Measurements from ENCODE around the gene KIRREL3. TPM values are rescaled to one million over a fixed set of nuclear protein-coding genes. Genes with fewer than 3 reads are reported as not detected.

KIRREL3 gene
- polyA plus RNA-seq, 1 of the 3 experiments (the other 2 are of a cell fraction) = 3.7 TPM

DNA sequence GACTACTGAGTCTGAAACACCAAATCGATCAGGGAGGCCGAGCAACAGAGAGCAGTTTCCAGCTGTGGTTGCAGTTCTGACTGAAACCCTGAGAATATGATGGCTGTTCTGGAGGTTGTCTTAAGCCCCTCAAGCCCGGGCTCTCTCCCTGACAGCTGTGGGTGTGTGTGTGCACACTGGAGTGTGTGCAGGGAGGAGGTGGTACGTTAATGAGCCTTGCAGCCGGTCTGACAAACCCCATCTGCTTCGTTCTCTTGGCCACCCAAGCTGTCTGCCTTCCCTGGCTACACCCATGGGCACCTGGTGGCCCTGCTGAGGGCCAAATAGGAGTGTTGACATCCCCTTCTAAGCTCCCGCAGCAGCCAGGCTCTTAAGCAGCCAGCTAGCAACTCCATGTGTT, 189.8 kb downstream of the KIRREL3 start:
- DNase-seq = no peak
- Histone ChIP-seq H3K9me3 (no peaks in the 10 kb centered on the region), H3K36me3 (replicated peaks in 1 of 2; ENCODE audit: control insufficient read depth in 1 of 2, insufficient read depth in 2 of 2, low read length in 1 of 2) (no peaks in the 10 kb centered on the region), H3K4me1 (ENCODE audit: control insufficient read depth in 1 of 2, insufficient read depth in 2 of 2, low read depth in 1 of 2, low read length in 1 of 2) (no peaks in the 10 kb centered on the region; a peak in 1 of 4 replicates), H3K9ac (no peak overlapping the region), H3K4me3 (ENCODE audit: low read depth in 2 of 2, low read length in 1 of 2) (no peak overlapping the region), H3F3A (replicated peaks; ENCODE audit: insufficient read depth) (no peaks in the 10 kb centered on the region), H4K20me1 (ENCODE audit: insufficient read depth) (no peaks in the 10 kb centered on the region), H3K4me2 (no peak overlapping the region), H3K27me3 (ENCODE audit: insufficient read depth) (no peaks in the 10 kb centered on the region), H2AFZ (ENCODE audit: low read depth) (no peak overlapping the region), H3K27ac (ENCODE audit: low read depth in 2 of 2, low read length in 1 of 2) (no peak overlapping the region), H3K79me2 (ENCODE audit: insufficient read depth) (no peaks in the 10 kb centered on the region), H3K9me2 (no peaks in the 10 kb centered on the region)
- POLR2A ChIA-PET = no interaction called here
- 100% methylated on average over 7 of the region's 7 CpGs for WGBS (ENCODE audit: low lambda C conversion rate)
- CTCF ChIA-PET = interaction anchor here (0.6 to 1.1 kb wide), 3 partner anchors 27 to 1195 kb away, joined by 3 read pairs; no protein-coding TSS in a partner anchor
- TF ChIP-seq, protein P1, sequence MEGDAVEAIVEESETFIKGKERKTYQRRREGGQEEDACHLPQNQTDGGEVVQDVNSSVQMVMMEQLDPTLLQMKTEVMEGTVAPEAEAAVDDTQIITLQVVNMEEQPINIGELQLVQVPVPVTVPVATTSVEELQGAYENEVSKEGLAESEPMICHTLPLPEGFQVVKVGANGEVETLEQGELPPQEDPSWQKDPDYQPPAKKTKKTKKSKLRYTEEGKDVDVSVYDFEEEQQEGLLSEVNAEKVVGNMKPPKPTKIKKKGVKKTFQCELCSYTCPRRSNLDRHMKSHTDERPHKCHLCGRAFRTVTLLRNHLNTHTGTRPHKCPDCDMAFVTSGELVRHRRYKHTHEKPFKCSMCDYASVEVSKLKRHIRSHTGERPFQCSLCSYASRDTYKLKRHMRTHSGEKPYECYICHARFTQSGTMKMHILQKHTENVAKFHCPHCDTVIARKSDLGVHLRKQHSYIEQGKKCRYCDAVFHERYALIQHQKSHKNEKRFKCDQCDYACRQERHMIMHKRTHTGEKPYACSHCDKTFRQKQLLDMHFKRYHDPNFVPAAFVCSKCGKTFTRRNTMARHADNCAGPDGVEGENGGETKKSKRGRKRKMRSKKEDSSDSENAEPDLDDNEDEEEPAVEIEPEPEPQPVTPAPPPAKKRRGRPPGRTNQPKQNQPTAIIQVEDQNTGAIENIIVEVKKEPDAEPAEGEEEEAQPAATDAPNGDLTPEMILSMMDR (IDR thresholded peaks at IDR 0.05) = no peak
- no peak for TF ChIP-seq USF1 (IDR thresholded peaks at IDR 0.05; ENCODE audit: borderline replicate concordance, low read depth)
- TF ChIP-seq, protein P2, sequence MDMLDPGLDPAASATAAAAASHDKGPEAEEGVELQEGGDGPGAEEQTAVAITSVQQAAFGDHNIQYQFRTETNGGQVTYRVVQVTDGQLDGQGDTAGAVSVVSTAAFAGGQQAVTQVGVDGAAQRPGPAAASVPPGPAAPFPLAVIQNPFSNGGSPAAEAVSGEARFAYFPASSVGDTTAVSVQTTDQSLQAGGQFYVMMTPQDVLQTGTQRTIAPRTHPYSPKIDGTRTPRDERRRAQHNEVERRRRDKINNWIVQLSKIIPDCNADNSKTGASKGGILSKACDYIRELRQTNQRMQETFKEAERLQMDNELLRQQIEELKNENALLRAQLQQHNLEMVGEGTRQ (IDR thresholded peaks at IDR 0.05; ENCODE audit: borderline replicate concordance, low read depth, low read length) = no peak

GRCh38 chr11:126809514-126810289, 190.9 kb downstream of the KIRREL3 start:
- ChIA-PET CTCF (interaction anchor here (0.6 to 0.7 kb wide), 2 partner anchors 12 to 1194 kb away, joined by 3 read pairs; no protein-coding TSS in a partner anchor), POLR2A (no interaction called here)
- Histone ChIP-seq H3K9me3 (no peaks in the 10 kb centered on the region), H3K9me2 (no peaks in the 10 kb centered on the region), H3K27me3 (ENCODE audit: insufficient read depth) (no peaks in the 10 kb centered on the region), H2AFZ (ENCODE audit: low read depth) (no peak overlapping the region), H3K9ac (no peak overlapping the region), H3K4me2 (no peak overlapping the region), H3K4me1 (ENCODE audit: control insufficient read depth in 1 of 2, insufficient read depth in 2 of 2, low read depth in 1 of 2, low read length in 1 of 2) (no peaks in the 10 kb centered on the region; a peak in 1 of 4 replicates), H3F3A (replicated peaks; ENCODE audit: insufficient read depth) (no peaks in the 10 kb centered on the region), H4K20me1 (ENCODE audit: insufficient read depth) (no peaks in the 10 kb centered on the region), H3K27ac (ENCODE audit: low read depth in 2 of 2, low read length in 1 of 2) (no peak overlapping the region), H3K36me3 (replicated peaks in 1 of 2; ENCODE audit: control insufficient read depth in 1 of 2, insufficient read depth in 2 of 2, low read length in 1 of 2) (no peaks in the 10 kb centered on the region), H3K4me3 (ENCODE audit: low read depth in 2 of 2, low read length in 1 of 2) (no peak overlapping the region), H3K79me2 (ENCODE audit: insufficient read depth) (no peaks in the 10 kb centered on the region)
- no peak for TF ChIP-seq FOXM1 (IDR thresholded peaks at IDR 0.05; ENCODE audit: low read depth)
- no peak for TF ChIP-seq CHD2 (IDR thresholded peaks at IDR 0.05; ENCODE audit: low read length, partially characterized antibody)
- no peak for TF ChIP-seq GATA2 (CRISPR knock-in tag; IDR thresholded peaks at IDR 0.05)
- TF ChIP-seq ELF1 (IDR thresholded peaks at IDR 0.05) = no peak
- TF ChIP-seq POLR2AphosphoS5 (IDR thresholded peaks at IDR 0.05; ENCODE audit: low read depth, low read length) = no peak
- no peak for TF ChIP-seq NRF1 (IDR thresholded peaks at IDR 0.05; ENCODE audit: low read depth, low read length)
- TF ChIP-seq SMC3 (IDR thresholded peaks at IDR 0.05; ENCODE audit: low read depth, low read length) = no peak
- TF ChIP-seq RAD21 (IDR thresholded peaks at IDR 0.05; ENCODE audit: low read length) = no peak
- no peak for TF ChIP-seq YY1 (IDR thresholded peaks at IDR 0.05; ENCODE audit: low read depth)
- no peak for TF ChIP-seq GABPA (IDR thresholded peaks at IDR 0.05; ENCODE audit: low read depth)
- TF ChIP-seq EZH2phosphoT487 (IDR thresholded peaks at IDR 0.05; ENCODE audit: borderline replicate concordance, low read depth) = no peak
- TF ChIP-seq RCOR1 (IDR thresholded peaks at IDR 0.05; ENCODE audit: low read length) = no peak
- 74% methylated on average over 6 of the region's 6 CpGs for WGBS (ENCODE audit: low lambda C conversion rate)
- DNase-seq = no peak

All from SK-N-SH (cell line).